ENCODE results near the gene TMEM184A. TPM values are rescaled to one million over a fixed set of nuclear protein-coding genes. Genes with fewer than 3 reads are reported as not detected.
A peak's percentile ranks its signal among the peaks of the same experiment; 100 is the strongest.

TMEM184A gene
- total and polyA plus RNA-seq, 2 of the 8 experiments (the other 6 are each of a cell fraction or from before 2014, with no cell fraction given) = 1.8 to 2.1 TPM

GRCh38 chr7:1533547-1534329 is 22.3 kb downstream of the TMEM184A start:
- no peak overlapping the region for H3K9ac ChIP-seq (replicated peaks in 1 of 4; ENCODE audit: extremely low read depth in 1 of 4, low read depth in 3 of 4, low read length in 3 of 4)

More at GRCh38 chr7:1533547-1534329, 22.3 kb downstream of the TMEM184A start:
- H4K5ac ChIP-seq (ENCODE audit: insufficient read length, low read depth, low read length) = no peak overlapping the region
- no peak overlapping the region for H2BK12ac ChIP-seq (ENCODE audit: low read depth, low read length)
- no peak overlapping the region for H3K14ac ChIP-seq (ENCODE audit: insufficient read length)
- DNase-seq (ENCODE audit: low read depth in 1 of 2, low spot score in 2 of 2) = no peak
- CTCF ChIA-PET (ENCODE audit: partially characterized antibody) = interaction anchor here (0.6 to 2.2 kb wide), 5 partner anchors 8 to 157 kb away, joined by 3 to 8 read pairs (median 5); partner anchors contain the start of genes INTS1 and TMEM184A
- no peaks in the 10 kb centered on the region for H3K36me3 ChIP-seq (ENCODE audit: control insufficient read depth in 2 of 4, insufficient read depth in 4 of 4, low read length in 3 of 4)
- no peak overlapping the region for H4K91ac ChIP-seq (replicated peaks; ENCODE audit: insufficient read length, low read length)
- H2BK5ac ChIP-seq (ENCODE audit: low read depth, low read length) = no peak overlapping the region
- peaks cover 0 to 67% of the 10 kb centered on the region in 2 experiments; a peak in 3 of 4 replicates for H3K79me2 ChIP-seq (ENCODE audit: control insufficient read depth in 1 of 2, insufficient read depth in 2 of 2, low read length in 2 of 2)
- no peak overlapping the region for H2BK120ac ChIP-seq (replicated peaks; ENCODE audit: low read depth, low read length)
- H2BK20ac ChIP-seq (ENCODE audit: low read length) = no peak overlapping the region
- peaks cover 23% of the 10 kb centered on the region for H3K79me1 ChIP-seq (ENCODE audit: low read depth, low read length)
- no peak overlapping the region for H2AK5ac ChIP-seq (ENCODE audit: low read depth, low read length)
- no peak overlapping the region for H2BK15ac ChIP-seq (ENCODE audit: low read length)
- peaks cover 15 to 19% of the 10 kb centered on the region in 2 experiments for H4K20me1 ChIP-seq (replicated peaks in 1 of 2; ENCODE audit: control insufficient read depth in 1 of 2, insufficient read depth in 2 of 2, low read length in 2 of 2)
- TF ChIP-seq POLR2A (IDR thresholded peaks at IDR 0.05; ENCODE audit: control extremely low read depth in 1 of 2, low read depth in 2 of 2, low read length in 2 of 2) = no peak
- peaks cover 6% of the 10 kb centered on the region; the same call in 1 of the 2 replicates for H3K23me2 ChIP-seq (ENCODE audit: low read depth, low read length)
- H3K27ac ChIP-seq (ENCODE audit: low read depth, low read length) = no peak overlapping the region
- 87% methylated on average over 23 of the region's 24 CpGs; no CpG with 5 or more reads in 1 of the 2 experiments for WGBS, 2 experiments (ENCODE audit: extremely low coverage in 1 of 2, insufficient coverage in 1 of 2, insufficient read length in 1 of 2, insufficient replicate concordance in 2 of 2, low coverage in 1 of 2, low lambda C conversion rate in 2 of 2, missing lambda C conversion rate in 1 of 2)
- no peak overlapping the region for H2AFZ ChIP-seq (ENCODE audit: low read length)
- no peak for FAIRE-seq
- H3K4me1 ChIP-seq (replicated peaks in 1 of 4; ENCODE audit: control insufficient read depth in 3 of 4, insufficient read depth in 4 of 4, low read length in 3 of 4) = peaks cover 13 to 45% (median 32%) of the 10 kb centered on the region in 4 experiments
- H3K4ac ChIP-seq (replicated peaks; ENCODE audit: insufficient read length, low read depth, low read length) = no peak overlapping the region
- no peaks in the 10 kb centered on the region for H3K9me3 ChIP-seq (ENCODE audit: insufficient read depth in 2 of 2, low read depth in 1 of 2, low read length in 1 of 2)
- POLR2A ChIA-PET (ENCODE audit: partially characterized antibody) = interaction anchor here (0.6 to 4.9 kb wide), 7 partner anchors 10 to 35 kb away, joined by 3 to 26 read pairs (median 4); no protein-coding TSS in a partner anchor
- H4K8ac ChIP-seq (ENCODE audit: extremely low read depth, insufficient read depth, low read length) = peak overlapping the region; percentile 44; the same call in 1 of the 2 replicates
- no peak overlapping the region for H3K4me3 ChIP-seq (ENCODE audit: extremely low read depth in 1 of 4, insufficient read depth in 2 of 4, low read depth in 3 of 4, low read length in 4 of 4)
- no peak overlapping the region for H3K4me2 ChIP-seq (ENCODE audit: insufficient read depth in 1 of 2, low read depth in 2 of 2, low read length in 2 of 2)
- no peak overlapping the region for H3K18ac ChIP-seq (ENCODE audit: extremely low read depth, low read length)
- H3K56ac ChIP-seq (replicated peaks; ENCODE audit: insufficient read length, low read depth, low read length) = no peak overlapping the region
- H3K27me3 ChIP-seq (replicated peaks in 1 of 4; ENCODE audit: control insufficient read depth in 3 of 4, extremely low read depth in 1 of 4, insufficient read depth in 3 of 4, low read length in 3 of 4) = no peaks in the 10 kb centered on the region; a peak in 2 of 7 replicates
- H3K23ac ChIP-seq (ENCODE audit: insufficient read length) = no peak overlapping the region
